CD4-positive, alpha-beta T cell treated with Interleukin-15 for 4 hours (primary cell): ENCODE measurements around the gene USP20.
"Not testable (repeated sequence)": the region's sequence is repeated elsewhere in the genome, so short reads cannot be mapped to it uniquely, and the experiment has no call there.

Source experiments
- DNase-seq: peaks from one replicate; pipeline ENCODE4 v3.0.0-alpha.2; 2020; ENCODE audit warnings: low spot score

The USP20 gene

DNA sequence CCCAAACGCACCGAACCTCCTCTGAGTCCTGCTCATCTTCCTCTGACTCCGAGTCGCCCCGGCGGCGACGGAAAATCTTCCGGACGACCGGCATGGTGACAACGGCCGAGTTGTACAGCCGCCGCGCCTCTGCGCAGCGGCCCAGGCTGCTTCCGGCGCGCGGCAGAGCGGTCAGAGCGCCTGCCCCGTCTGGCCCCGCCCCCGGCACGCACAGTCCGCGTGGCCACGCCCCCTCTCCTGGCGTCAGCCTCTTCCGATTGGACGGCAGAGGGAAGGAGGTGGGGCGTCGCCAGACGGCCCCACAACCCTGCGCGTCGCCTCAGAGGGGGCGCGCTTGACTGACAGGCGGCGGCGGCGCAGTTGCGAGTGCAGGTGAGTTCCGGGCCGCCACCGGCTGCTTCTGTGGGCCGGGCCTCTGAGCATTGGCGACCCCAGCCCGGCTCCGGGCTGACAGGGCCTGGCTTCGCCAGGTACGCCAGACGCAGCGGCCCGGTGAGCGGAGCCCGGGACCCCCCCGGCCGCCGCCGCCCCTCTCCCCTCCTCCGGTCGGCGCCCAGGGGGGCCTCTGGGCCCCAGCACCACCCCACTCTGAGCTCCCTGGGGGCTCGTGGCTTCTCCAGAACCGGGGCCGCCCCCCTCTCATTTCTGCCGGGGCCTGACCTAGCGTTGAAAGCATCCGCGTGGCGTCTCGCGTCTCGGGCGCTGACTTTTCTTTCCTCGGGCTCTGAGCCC lies at the start of gene USP20, which contains the start of gene C9orf78:
Gene USP20, plus strand, starts transcription at position 331 of the 732 bp plus-strand sequence. CDS start 17,098 bp downstream, outside the sequence.
Gene C9orf78, minus strand, starts transcription at position 148 of the 732 bp plus-strand sequence. Its CDS starts 54 bp downstream, at position 94.
- DNase-seq: peak; percentile 97

DNA sequence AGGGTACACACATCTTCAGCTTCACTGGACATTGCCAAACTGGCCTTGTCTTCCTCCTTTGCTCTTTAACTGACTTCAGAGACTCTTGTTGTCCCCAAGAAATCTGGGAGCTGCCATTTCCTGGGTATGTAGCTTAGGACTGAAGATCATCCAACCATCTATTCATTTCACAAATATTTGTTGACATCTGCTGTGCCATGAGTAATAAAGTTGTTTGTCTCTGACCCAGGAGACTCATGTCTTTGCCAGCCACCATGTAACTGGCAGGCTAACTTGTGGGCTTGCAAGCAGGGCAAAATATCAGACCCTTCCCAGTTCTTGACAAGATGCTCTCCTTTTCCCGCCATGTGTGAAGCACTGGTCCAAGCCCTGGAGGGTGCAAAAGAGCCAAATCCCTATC lies 49.4 kb upstream of the USP20 start:
- DNase-seq: no peak

- no peak for DNase-seq
These were observed 48.8 kb upstream of the USP20 start for GRCh38 chr9:129786481-129786880.

DNA sequence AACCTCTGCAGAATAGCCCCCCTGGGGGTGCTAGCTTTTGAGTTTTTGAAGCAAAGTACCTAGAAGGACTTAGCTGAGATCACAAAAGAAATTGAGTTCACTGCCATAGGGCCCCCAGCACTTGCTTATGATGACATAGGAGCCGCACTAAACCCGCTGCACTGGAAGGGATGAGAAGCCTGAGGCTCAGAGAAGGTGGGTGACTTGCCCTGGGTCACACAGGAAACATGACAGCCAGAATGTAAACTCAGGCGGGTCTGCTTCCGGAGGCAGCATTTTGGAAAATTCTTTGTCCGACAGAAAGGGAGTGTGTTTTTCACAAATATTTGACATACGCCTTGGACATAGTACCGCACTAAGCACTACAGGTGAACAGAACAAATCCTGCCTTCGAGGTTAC lies 40.7 kb upstream of the USP20 start:
- no peak for DNase-seq

- DNase-seq: not testable (repeated sequence)
These were observed 39.2 kb upstream of the USP20 start for GRCh38 chr9:129796029-129796428.

DNA sequence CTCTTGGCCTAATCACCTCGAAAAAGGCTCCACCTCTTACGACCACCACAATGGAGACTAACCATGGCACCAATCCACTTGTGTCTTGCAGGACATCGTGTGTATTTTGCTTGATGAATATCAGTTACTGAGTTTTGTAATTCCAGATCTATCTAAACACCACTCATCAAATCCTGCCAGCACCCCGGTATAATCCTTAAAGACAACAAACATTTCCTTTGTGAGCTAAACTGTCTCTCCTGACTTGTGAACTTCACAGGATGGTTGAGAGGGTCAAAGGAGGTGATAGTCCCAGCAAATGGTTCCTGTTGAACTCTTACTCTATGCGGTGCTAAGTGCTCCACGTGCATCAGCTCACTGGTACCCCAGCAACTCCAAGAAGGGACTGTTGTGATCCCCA lies 36.3 kb upstream of the USP20 start:
- no peak for DNase-seq

DNA sequence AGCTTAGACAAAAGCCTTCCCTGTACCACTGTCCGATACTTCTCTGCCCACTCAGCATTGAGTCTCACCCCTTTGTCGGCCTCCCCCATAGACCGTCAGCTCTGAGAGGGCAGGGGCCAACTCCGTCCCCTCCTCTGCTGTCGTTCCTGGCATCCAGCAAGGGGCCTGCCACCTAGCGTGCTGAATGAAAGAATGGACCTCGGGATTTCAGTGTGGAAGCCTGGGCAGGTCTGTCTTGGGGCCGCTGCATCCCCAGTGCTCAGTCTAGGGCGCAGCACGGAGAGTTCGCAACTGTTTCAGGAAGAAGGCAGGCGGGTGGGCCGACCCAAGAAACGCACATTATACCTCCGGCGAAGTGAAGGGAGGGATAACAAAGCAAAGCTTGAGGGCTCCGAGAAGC lies 33.8 kb upstream of the USP20 start:
- no peak for DNase-seq

GRCh38 chr9:129802833-129803675 lies 32.2 kb upstream of the USP20 start, which contains the start of gene TOR1B:
TSS of gene TOR1B (plus strand) at chr9:129803184. CDS start at chr9:129803213, 29 bp downstream.
- DNase-seq: peak; percentile 95

DNA sequence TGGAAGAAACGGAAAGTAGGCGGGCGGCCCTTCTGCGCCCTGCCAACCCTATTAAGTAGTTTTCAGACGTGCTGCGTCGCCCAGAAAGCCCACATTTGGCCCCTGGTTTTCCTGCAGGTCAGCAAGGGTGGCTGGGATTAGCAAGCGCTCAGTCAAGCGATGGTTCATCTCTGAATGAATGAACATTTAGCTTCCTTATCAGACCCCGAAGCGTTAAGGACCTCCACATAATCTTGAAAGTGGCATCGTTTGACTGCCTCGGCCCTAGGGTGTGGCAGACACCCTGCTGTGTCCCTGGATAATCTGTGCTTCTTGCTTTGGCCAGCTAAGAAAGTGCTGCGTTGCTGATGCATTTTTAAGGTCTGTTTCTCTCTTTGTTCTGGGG lies 31.6 kb upstream of the USP20 start:
- no peak for DNase-seq

- no peak for DNase-seq
These were observed 29.2 kb upstream of the USP20 start for GRCh38 chr9:129806061-129806460.

DNA sequence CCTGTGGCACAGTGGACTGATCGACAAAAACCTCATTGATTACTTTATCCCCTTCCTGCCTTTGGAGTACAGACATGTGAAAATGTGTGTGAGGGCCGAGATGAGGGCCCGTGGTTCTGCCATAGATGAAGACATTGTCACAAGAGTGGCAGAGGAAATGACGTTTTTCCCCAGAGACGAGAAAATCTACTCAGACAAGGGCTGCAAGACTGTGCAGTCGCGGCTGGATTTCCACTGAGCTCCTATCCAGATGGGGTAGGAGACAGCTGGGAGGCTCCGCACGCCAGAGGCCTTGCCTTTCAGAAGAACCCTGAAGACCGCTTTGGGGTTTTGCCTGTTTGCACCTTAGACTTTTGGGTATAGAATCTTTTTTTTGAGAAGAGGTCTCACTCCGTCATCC lies 25.9 kb upstream of the USP20 start:
- DNase-seq: no peak

- DNase-seq: no peak
These were observed 25.1 kb upstream of the USP20 start for GRCh38 chr9:129810116-129810515.

DNA sequence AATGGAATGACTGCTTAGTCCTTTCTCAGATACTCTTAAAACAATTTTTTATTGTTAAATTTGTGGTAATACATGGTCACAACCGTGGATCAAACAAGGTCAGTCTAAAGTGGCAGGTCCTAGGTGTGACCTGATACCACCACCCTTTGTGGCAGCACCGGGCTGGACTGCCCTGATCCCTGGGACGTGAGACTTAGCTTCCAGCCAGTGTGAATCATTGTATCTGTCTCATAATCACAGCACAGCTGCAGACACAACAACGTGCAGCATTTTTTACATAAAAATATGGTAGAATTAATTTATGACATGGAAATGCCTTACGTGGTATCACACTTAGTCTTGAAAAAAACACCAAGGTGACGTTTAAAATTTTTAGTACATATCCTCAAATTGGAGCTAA lies 24.5 kb upstream of the USP20 start:
- DNase-seq: no peak

- DNase-seq: no peak
These were observed 23.3 kb upstream of the USP20 start for GRCh38 chr9:129811967-129812363.

GRCh38 chr9:129812385-129812784 lies 22.9 kb upstream of the USP20 start:
- DNase-seq: no peak

GRCh38 chr9:129813661-129814060 lies 21.6 kb upstream of the USP20 start:
- DNase-seq: no peak

GRCh38 chr9:129814432-129815223 lies 20.6 kb upstream of the USP20 start:
- DNase-seq: no peak

GRCh38 chr9:129815278-129815677 lies 20.0 kb upstream of the USP20 start:
- no peak for DNase-seq

GRCh38 chr9:129816501-129817435 lies 18.5 kb upstream of the USP20 start:
- DNase-seq: no peak

DNA sequence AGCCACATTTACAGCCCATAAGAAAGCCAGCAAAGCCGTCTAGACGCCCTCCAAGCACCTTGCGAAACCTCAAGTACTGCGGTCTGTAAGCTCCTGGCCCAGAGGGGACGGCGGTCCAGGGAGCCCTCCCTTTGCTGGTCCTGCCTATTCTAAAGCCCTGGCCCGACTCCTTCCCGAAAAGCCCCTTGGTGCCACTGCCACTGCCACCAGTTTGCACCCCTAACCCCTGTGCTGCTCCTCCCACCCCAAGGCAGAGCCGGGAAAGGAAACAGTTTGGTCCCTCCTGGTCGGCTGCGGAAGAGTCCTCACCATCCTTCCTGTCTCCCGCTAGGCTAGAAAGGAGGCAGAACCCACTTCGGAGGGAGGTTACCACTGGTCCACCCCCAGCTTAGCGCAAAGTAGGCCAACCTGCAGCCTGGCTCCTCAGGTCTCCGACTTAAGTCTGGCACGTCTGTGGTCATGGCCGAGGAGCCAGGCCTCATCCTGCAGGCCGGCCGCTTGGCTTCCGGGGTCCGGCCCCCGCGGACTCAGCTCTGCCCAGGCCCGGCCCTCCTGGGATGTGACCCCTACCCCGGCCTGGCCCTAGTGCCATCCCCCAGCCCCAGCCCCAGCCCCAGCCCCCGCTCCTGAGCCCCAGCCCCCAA lies 12.2 kb upstream of the USP20 start:
- no peak for DNase-seq

DNA sequence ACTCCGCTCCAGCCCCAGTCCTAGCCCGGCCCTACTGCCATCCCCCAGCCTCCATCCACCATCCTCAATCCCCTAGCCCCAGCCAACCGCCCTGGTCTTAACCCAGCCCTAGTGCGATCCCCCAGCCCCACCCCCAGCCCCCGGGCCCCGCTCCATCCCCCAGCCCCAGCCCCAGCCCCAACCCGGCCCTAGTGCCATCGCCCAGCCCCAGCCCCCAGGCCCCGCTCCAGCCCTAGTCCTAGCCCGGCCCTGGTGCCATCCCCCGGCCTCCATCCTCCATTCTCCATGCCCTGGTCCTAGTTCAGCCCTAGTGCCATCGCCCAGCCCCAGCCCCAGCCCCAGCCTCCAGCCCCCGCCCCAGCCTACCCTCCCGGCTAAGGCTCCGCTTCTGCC lies 11.7 kb upstream of the USP20 start:
- no peak for DNase-seq
